Fibroblast of pulmonary artery (primary cell): ENCODE measurements around the gene SMAP2.

ENCODE experiments used
- DNase-seq: peaks from one replicate; pipeline ENCODE4 v3.0.0-alpha.2; 2010; ENCODE audit warnings: low read depth
- H3K4me3 ChIP-seq: replicated peaks from 2 replicates; pipeline ENCODE4 v1.5.1; 2011; ENCODE audit warnings: low read depth, mild to moderate bottlenecking, control low read depth, low read length, moderate library complexity
- CTCF ChIP-seq: IDR thresholded peaks from 2 replicates; pipeline ENCODE4 v1.5.1; 2011; ENCODE audit warnings: mild to moderate bottlenecking, control low read depth, low read length, inconsistent platforms; ENCODE audit errors: missing control alignments

SMAP2 gene

GRCh38 chr1:40407453-40407852 lies 33.9 kb downstream of the SMAP2 start:
- no peak for DNase-seq
- no peak overlapping the region for H3K4me3 ChIP-seq
- no peak for TF ChIP-seq CTCF

- no peak for DNase-seq
- no peak overlapping the region for H3K4me3 ChIP-seq
- TF ChIP-seq CTCF = no peak
These were observed 35.9 kb downstream of the SMAP2 start for GRCh38 chr1:40409467-40409866.

- no peak overlapping the region for H3K4me3 ChIP-seq
- no peak for TF ChIP-seq CTCF
- DNase-seq = no peak
These were observed 37.8 kb downstream of the SMAP2 start for GRCh38 chr1:40411294-40411693.

- no peak for DNase-seq
- H3K4me3 ChIP-seq = no peak overlapping the region
- TF ChIP-seq CTCF = no peak
These were observed 38.3 kb downstream of the SMAP2 start for GRCh38 chr1:40411843-40412242.

GRCh38 chr1:40413527-40414252 lies 40.2 kb downstream of the SMAP2 start:
- H3K4me3 ChIP-seq = no peak overlapping the region
- TF ChIP-seq CTCF = no peak
- no peak for DNase-seq

GRCh38 chr1:40414331-40414730 lies 40.8 kb downstream of the SMAP2 start:
- DNase-seq = no peak
- no peak overlapping the region for H3K4me3 ChIP-seq
- no peak for TF ChIP-seq CTCF

- no peak for TF ChIP-seq CTCF
- H3K4me3 ChIP-seq = no peak overlapping the region
- no peak for DNase-seq
These were observed 43.2 kb downstream of the SMAP2 start for GRCh38 chr1:40416709-40417108.
